ENCODE measurements around the gene PPP2R2D. TPM values are rescaled to one million over a fixed set of nuclear protein-coding genes. Genes with fewer than 3 reads are reported as not detected.
"Not testable (repeated sequence)": the region's sequence is repeated elsewhere in the genome, so short reads cannot be mapped to it uniquely, and the experiment has no call there.

The PPP2R2D gene
- total RNA-seq, 1 experiment from 2014 or later, result 15.8 TPM

DNA sequence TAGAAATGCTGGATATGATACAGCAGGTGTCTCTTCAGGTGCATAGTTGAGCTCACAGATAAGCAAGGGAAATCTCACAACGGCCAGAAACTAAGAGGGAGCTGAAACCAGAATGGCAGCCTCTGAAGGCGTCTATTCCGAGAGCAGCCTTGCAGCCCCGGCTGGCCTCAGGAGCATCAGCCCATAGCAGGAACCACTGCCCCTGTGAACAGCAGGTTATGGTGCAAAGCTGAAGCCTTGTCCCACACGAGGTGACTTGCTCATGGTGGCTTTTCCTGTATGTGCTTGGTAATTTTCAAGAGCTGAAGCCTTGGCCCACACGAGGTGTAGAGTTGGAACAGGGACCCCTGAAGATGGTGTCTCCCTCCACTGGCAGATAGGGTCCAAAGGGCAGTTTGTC is 47.7 kb downstream of the PPP2R2D start:
- DNase-seq (ENCODE audit: low read depth), result no peak

DNA sequence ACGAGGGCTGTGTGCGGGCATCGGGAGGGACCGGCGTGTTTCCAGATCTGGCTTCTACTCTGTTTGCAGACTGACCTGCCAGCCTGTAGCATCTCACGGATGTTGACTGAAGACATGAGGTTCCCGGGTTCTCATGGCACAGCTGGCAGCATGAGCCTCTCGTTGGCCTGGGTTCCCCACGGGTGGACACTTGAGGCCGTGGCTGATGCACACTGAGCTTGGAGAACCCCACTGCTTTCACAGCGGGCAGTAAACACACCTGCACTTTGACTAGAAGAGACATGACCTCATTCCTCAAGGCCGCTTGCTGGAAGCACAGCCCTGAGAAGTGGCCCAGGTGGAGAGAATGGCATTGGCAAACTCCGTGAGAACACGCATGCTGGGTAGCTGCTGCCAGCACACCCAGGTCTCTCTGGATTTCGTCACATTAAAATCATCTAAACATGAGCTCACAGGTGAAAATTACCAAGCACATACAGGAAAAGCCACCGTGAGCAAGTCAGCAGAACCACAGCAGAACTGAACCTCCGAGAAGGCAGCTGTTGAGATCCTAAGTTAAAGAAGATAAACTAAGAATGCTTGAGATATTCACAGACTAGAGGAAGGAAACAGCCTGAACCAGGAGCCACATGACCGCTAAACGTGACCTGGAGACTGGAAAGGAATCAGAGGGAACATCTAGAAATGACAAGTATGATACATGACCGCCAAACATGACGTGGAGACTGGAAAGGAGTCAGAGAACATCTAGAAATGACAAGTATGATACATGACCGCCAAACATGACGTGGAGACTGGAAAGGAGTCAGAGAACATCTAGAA is 48.4 kb downstream of the PPP2R2D start:
- no peak for DNase-seq (ENCODE audit: low read depth)

DNA sequence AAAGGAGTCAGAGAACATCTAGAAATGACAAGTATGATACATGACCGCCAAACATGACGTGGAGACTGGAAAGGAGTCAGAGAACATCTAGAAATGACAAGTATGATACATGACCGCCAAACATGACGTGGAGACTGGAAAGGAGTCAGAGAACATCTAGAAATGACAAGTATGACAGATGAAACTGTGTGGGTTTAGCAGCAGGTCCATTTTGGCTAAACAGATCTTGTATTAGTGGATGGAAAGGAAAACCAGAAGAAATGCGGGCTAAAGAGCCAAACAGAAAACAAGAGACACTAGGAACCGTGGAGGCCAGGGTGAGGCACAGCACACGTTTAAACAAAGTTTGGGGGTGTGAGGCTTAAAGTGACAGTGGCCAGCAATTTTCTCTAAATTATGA is 49.1 kb downstream of the PPP2R2D start:
- not testable (repeated sequence) for DNase-seq (ENCODE audit: low read depth)

DNA sequence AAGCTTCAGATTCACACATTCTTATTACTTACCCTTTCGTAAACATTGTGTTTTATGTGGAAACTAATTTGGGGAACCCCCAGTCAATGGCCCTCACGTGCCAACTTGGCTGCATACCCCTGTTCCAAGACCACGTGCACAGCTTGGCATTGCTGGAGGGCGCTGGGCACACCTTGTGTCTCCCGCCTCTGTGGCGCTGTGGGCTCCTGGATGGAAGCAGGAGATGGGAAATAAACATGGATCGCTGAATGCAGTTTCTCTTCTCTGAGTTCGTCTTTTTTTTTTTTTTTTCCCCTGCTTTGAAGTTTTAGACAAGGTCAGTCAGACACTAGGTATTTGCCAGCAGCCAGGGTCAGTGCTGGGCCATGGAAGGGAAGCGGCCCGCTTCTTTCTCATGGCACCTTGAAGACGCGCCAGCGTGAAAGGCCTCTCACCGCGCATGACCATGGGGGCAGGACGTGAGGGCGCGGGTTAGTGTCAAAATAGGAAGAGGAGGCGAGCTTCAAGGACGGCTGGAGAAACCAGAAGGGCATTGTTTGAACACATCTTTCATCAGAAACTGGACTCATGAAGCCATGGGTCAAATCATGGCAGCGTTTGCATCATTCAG is 53.7 kb downstream of the PPP2R2D start:
- DNase-seq (ENCODE audit: low read depth), result no peak

DNA sequence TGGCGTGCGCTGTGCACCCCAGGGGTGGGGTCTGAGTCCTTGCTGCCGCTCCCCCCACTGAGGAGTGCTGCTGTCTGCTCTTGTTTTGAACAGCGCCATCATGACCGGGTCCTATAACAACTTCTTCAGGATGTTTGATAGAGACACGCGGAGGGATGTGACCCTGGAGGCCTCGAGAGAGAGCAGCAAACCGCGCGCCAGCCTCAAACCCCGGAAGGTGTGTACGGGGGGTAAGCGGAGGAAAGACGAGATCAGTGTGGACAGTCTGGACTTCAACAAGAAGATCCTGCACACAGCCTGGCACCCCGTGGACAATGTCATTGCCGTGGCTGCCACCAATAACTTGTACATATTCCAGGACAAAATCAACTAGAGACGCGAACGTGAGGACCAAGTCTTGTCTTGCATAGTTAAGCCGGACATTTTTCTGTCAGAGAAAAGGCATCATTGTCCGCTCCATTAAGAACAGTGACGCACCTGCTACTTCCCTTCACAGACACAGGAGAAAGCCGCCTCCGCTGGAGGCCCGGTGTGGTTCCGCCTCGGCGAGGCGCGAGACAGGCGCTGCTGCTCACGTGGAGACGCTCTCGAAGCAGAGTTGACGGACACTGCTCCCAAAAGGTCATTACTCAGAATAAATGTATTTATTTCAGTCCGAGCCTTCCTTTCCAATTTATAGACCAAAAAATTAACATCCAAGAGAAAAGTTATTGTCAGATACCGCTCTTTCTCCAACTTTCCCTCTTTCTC is 55.0 kb downstream of the PPP2R2D start:
- DNase-seq (ENCODE audit: low read depth), result no peak

DNA sequence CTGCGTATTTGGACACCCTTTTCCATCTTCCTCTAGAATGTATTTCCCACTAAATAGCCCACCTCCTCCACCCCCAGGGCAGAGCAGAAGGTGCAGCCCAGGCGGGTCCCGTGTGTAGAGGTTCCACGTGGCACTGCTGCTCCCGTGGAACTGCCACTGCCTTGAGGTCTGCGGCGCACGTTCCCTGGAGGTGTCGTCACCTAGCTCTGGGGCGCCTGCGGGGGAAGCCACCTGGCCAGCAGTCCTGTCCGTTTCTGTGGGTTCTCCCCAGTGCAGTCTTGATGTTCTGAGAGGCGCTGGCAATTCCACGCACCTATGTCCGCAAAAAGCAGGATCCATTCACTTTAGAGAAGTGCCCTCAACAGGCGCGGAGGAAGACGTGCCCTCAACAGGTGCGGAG is 59.0 kb downstream of the PPP2R2D start:
- DNase-seq (ENCODE audit: low read depth), result no peak

DNA sequence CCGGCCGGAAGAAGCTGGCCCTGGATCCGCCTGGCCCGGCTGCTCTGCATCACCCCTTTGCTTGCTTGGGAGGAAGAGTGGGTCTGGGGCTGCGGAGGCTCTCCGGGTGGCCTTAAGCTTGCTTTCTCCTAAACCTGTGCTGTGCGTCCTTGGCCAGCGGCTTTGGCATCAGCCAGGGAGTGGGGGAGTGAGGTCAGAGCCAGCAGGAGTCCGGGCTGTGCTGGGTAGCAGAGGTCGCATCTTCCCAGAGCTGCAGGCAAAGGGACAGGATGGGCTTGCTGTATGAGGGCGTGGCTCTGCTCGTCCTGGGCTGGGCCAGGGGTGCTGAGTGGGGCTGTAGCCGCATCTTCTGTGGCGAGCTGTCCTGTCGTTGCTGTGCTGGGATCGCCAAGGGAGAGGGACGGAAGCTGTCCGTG is 59.8 kb downstream of the PPP2R2D start:
- no peak for DNase-seq (ENCODE audit: low read depth)

DNA sequence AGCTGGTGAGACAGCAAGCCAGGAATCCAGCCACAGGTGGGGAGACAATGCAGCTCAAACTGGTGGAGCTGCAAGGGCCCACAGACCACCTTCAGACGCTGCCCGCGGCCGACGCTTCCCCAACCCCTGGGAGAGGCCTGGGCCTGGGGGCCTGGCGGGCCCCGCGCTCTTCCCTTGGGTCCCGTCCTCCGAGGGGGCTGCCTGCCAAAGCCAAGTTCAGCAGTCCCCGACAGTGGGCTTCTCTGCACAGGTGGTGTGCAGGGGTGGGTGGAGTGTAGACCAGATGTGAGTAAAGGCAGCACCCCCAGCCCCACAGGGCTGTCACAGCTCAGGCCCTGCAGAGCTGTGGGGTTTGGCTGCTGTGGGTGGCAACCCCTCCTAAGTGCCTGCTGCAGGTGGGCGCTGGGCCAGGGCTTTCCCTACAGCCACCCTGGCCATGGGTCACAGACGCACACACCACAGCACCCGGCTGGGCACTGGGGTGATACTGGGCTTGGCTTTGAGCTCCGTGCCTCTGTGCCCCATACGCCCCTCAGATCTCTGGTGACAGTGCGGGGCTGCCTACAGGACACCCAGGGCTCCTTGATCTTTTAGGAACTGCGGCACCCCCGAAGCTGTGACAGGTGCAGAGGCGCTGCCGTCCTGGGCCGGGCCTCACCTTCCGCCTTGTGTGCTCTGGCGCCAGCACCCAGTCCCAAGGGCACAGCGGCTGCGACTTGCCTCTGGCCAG is 60.4 kb downstream of the PPP2R2D start:
- DNase-seq (ENCODE audit: low read depth), result no peak

DNA sequence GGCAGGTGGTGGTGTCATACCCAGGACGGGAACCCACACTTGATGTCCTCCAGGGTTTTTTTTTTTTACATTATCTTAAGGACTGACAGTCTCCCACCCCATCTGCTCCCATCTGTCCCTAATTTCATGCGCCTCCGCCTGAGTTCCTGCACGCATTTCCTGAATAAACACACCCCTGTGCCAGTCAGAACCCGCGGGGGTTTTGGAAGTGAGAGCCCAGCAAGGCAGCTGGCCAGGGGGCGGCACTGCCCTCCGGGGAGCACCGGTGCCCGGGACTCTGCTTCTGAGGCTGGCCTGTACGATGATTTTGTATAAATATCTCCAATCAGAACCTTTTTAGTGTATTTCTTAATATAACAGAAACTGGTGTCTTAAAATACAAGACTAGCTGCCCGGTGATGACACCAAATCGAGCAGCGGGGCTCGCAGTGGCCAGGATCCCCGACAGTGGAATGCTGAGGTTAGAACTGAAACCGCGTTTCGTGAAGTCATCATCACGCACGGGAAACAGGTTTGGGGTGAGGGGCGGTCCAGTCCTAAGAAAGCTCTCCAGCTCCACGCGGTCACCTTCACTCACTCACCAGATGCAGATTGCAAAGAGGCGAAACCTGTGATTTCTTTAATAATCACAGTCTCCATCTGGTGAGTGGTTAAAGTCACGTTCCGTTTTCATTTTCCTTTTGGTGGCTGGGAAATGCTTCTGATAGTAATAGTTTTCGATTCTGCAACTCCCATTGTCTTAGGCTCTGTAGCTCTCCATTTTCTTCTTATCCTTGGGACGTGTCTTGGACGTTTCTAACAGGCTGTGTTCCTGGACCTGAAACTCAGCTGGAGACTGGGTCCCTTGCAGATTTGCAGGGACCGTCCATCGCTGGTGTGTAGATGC is 61.2 kb downstream of the PPP2R2D start:
- peak; percentile 39 for DNase-seq (ENCODE audit: low read depth)

DNA sequence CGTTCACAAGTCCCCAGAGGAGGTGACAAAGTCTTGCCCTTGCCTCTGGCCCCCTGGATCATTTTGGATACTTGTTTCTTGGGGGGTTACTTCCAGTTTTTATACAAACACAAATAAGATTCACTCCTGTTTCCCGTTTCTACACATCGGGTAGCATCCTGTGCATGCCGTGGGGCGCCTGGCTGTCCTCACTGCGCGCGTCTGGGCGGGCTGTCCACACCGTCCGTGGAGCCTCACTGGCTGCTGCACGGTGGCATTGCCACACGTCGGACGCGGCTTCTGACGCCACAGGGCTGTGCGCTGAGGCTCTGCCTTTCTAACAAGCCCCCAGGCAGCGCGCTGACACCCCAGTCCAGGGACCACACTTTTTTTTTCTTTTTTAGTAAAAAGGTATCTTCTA is 62.5 kb downstream of the PPP2R2D start:
- no peak for DNase-seq (ENCODE audit: low read depth)

DNA sequence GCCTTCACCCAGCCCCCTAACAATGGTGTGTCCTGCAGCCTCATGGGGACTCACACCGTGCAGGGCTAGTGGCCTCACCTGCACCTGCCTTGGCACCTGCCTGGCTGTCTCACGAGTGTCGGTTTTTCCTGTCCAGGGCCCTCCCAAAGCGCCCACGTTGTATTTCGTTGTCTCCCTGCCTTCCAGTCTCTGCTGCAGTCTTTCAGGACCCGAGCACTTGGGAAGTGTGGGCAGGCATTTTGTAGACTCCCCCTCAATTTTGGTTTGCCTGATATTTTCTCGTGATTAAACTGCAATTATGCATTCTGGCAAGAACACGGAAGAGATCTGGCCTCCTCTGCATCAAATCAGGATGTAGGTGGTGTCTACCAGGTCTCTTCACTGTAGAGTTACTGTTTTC is 63.0 kb downstream of the PPP2R2D start:
- DNase-seq (ENCODE audit: low read depth), result no peak

DNA sequence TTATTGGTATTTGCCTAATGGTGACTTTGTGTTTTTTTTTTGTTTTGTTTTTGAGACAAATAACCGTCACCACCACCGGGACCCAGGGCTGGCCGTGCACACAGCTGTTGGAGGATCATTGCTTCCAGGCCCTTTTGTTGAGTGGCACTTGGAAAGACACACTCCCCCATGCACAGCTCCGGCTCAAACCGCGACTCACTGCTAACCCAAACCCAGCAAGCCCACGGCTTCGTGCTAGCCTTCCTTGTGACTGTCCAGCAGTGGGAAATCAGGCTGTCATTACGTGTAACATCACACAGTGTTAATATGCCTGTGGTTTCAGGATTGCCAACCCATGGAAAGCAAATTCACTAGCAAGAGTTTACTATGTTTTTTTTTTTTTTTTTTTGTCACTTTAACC is 63.5 kb downstream of the PPP2R2D start:
- no peak for DNase-seq (ENCODE audit: low read depth)

DNA sequence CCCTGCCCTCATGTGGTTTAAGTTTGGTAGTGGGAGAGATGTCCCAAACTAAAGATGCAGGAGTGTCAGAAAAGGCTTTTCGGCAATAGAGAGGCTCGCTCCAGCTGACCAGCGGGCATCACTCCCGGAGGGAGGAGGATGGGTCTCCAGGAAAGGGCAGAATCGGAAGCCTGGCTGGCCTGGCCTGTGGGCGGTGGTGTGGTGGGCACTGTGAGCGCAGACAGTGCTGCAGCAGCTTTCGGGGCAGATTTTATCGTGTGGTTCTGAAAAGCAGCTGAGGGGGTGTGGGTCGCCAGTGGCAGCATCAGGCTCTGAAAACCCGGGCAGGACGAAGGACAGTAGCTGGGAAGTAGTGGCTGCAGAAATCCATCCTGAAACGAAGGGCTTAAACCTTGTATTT is 68.1 kb downstream of the PPP2R2D start:
- DNase-seq (ENCODE audit: low read depth), result no peak

DNA sequence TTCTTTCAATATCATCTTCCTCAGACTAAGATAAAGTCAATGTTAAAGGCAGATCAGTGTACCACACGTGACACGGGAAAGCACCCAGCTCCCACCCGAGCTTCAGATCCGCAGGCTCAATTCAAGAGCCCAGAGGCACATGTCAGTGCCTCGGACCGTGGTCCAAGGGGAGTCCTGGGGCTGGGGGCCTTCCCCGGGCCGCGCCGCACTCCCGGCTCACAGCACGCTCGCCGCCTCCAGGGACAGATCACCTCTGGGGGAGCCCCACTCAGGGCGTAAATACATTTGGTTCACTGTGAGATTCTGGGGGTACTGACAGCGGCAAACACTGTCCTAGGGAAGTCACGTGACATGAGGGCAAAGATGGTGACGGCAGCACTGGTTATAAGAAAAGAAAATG is 70.1 kb downstream of the PPP2R2D start:
- DNase-seq (ENCODE audit: low read depth), result no peak

DNA sequence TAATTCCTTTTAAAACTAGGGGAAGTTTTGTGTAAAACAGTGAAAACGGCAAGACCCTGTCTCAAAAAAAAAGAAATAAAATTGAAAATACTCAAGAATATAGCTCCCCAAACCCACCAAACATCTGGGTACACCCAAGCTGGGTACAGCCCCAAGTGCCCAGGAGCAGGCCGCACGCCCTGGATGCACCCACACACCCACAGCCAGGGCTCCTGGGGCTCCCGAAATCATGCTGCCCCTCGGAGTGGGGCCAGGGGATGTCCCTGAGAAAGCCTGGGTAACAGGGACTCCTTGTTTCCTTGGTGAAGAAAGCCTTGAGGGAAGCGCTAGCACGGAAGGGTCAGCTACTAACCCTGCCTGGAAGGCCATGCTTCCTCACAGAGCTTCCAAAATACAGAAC is 70.8 kb downstream of the PPP2R2D start:
- no peak for DNase-seq (ENCODE audit: low read depth)

DNA sequence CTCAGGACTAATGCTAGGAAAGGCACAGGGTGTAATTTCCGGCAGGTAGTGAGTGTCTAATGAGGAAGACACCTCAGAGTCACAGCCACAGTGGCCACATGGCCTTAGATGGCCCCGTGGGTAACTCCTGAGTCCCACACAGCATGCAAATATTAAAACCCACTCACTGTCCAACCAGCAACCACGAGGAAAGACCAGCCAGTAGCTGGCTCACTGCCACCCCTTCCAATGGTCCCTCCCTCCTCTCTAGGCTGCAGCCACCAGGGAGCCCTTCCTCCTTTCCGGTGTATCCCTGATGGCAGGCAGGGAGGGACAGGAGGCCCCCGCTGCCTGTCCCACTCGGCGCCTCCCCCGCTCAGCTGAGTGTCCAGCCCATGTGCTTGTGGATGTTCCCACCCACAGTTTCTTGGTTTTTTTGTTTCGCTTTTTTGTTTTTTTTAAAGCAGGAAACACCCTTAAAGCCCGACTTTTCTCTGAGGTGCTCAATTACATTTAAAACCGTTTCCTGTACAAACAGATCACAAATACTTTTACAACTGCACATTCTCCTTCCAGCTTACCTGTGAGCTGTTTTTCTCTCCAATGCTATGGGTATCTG is 71.8 kb downstream of the PPP2R2D start:
- no peak for DNase-seq (ENCODE audit: low read depth)

DNA sequence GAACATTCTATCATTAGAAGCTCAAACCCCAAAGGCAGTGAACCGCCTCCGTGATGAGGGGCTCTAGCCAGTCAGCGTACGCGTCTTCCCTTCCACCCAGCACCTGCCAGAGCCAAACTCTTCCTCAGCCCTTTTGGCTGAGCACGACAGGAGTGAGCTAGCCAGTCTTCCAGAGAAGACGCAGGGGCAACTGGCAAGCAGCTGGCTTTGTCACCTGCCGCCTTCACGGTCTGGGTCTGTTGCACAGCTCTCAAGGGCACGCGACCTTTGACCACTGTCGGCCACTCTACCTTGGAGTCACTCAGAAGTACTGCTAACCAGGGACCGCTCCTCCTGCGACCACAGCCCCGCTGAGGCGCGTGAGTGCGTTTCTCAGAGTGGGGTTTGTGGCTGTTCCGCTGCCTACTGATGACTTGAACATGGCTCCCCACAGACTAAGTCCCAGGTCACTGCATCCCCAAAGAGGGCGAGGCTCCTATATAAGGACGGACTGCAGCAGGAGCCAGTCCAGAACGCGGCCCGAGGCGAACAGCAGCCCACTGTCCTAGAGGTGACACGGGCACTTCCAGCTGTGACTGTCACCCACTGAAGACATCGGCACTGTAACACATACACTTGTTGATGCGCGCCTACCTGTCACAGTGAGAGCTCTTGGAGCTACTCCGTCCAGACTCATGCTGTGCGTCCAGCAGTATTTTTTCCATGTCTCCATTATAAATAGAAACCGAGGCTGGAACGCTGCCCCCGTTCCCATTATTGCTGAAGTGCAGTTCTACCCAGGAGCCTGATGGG is 72.5 kb downstream of the PPP2R2D start:
- DNase-seq (ENCODE audit: low read depth), result no peak

DNA sequence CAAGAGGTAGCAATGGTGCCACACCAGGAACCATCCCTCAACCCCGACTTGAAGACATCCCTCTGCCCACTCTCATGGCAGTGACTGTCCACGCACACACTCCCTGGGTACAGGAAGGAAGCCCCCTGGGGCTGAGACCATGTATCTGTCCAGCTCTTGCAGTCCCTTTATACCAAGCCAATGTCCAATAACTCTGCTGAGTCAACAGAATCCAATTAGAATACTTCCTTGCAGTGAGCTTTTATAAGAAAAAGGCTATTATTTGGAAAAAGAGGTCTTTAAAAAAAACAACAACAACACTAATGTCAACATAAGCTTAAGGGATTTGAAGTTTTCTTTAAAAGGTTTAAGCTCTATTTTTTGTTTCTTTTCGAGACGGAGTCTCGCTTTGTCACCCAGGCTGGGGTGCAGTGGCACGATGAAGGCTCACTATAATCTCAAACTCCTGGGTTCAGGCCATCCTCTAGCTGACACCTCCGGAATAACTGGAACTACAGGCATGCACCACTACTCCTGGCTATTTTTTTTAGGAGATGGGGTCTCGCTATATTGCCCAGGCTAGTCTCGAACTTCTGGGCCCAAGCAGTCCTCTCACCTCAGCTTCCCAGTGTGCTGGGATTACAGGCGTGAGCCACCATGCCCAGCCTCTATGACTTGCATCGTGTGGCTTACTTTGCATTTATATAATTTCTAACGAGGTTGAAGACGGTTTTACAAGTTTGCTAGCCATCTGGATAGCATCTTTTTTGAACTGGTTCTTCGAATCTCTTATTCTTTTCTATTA is 73.4 kb downstream of the PPP2R2D start:
- no peak for DNase-seq (ENCODE audit: low read depth)

DNA sequence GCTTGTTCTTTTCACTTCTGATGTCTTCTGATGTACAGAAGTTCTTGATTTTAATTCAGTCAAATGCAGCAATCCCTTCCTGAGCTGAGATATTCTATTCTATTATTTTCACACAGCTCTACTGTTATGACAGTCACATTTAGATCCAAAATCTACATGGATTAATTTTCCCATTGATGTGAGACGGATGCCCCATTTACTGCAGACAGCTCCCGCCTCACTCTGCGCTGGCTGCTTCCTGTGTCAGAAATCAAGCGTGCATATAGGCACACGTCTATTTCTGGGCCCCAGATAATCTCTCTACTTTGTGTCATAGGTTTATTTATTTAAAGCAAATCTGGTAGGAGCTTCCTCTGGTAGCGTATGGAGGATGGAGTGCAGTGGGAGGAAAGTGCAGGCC is 74.2 kb downstream of the PPP2R2D start:
- DNase-seq (ENCODE audit: low read depth), result no peak

Measured in Daoy (cell line).